Uterus (tissue), 2 donors: Measurements from ENCODE around the gene BBS9.

Experiments
- CTCF ChIP-seq, 4 experiments: fragments of 200-600 bp in 2 of 4; fragments of 450-650 bp in 2 of 4; sonication (generic) in 2 of 4; IDR thresholded peaks; one replicate each; pipeline ENCODE4 v1.5.1; 2016 to 2019; ENCODE audit warnings: antibody characterized with exemption in 4 of 4, mild to moderate bottlenecking in 2 of 4, moderate library complexity in 1 of 4
- POLR2A ChIP-seq, 2 donors: fragments of 450-650 bp; IDR thresholded peaks; one replicate each; pipeline ENCODE4 v1.6.1; 2016; ENCODE audit warnings: antibody characterized with exemption in 2 of 2, mild to moderate bottlenecking in 1 of 2, moderate library complexity in 1 of 2

- TF ChIP-seq CTCF (IDR thresholded peaks at IDR 0.05) = no peak
- TF ChIP-seq POLR2A (IDR thresholded peaks at IDR 0.05) = no peak
These were observed 433.6 kb downstream of the BBS9 start for GRCh38 chr7:33562996-33563395.
